Stimulated activated CD8-positive, alpha-beta memory T cell treated with anti-CD3 and anti-CD28 coated beads, Interleukin-4, amount 100 ng/mL, for 24 hours (primary cell): ENCODE results near the gene RBM33.
"Not testable (repeated sequence)": the region's sequence is repeated elsewhere in the genome, so short reads cannot be mapped to it uniquely, and the experiment has no call there.

Experiments used
- DNase-seq: peaks from one replicate; pipeline ENCODE4 v3.0.0-alpha.2; 2020; ENCODE audit warnings: low read depth

Gene RBM33

GRCh38 chr7:155665079-155665956 lies 20.9 kb downstream of the RBM33 start:
- no peak for DNase-seq

DNA sequence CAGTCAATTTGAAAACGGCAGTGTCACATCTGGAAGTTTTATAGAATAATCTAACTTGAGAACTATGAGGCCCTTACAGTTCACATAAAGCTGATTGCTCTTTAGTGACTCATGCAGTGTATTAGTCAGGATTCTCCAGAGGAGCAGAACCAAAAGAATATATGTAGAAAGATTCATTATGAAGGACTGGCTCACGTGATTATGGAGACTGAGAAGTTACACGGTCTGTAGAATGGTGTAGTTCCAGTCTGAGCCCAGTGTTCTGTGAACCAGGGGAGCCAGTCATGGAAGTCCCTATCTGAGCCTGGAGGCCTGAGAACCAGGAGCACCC lies 21.5 kb downstream of the RBM33 start:
- no peak for DNase-seq

DNA sequence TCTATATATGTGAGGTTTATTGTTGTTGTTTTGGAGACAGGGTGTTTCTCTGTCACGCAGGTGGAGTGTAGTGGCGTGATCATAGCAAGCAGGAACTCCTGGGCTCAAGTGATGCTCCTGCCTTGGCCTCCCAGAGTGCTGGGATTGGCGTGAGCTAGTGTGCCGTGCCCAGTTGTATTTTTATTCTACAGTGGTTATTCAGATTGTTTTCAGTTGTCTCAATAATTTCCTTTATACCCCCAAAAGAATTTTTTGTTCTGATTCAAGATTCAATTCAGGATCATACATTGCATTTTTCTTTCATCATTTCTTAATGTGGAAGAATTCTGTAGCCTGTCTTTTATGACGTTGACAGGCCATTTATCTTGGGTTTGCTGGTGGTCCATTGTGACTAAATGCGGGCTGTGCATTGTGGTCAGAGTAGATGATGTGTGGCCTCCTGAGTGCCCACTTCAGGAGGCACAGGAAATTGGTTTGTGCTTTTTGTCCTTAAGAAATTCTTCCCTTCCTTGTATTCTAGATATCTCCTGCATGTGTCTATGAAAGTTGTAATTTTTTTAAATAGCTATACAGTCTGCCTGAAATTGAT lies 22.9 kb downstream of the RBM33 start:
- DNase-seq = no peak

DNA sequence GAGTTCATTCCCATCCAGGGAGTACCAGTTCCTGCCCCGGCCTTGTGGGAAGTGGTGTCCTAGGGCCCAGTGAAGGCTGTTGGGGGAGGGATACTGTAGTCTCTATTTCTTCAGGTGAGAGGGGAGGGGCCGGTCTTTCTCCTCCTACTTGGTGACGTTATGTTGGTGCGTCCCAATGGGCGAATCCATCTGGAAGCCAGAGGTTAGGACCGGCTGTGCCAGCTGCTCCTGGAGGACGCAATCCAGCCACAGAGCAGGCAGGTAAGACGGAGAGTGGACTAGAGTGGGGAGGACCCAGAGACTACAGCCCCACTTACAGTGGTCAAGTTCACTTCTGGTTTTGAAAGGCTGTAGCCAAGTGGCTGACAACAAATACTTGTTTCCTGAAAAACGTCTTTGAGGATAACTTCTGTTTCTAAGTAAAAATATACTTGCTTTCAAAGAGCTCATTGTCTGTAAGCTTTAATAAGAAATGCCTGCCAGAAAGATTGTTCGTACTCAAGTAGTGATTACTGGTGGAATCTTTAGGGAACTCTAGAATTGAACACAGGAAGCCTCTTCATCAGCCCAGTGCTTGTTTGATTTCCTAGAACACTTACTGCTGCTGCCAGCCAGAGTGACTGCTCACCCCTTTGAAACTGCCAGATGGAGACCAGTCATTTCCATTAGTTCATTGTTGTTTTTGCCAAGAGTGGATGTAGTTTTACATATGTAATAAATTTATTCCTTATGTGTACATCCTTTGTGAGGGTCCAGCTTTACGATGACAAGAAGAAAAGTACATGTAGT lies 25.4 kb downstream of the RBM33 start:
- no peak for DNase-seq

DNA sequence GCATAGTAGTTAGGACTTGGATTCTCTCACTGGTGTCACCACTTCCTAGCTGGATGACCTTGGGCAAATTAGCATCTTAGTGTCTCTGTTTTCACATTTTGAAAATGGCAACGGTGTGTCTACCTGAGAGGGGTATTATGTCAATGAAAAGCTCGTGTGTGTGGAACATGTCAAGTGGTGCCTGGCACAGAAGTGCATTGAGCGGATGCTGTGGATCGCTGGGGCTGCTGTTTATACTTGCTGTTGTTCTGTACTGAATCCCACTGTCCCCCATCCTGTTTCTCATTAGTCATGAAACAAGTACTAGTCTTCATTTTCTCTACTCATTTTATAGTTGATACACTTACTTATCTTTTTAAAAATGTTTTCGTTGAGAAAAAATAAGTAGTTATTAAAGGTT lies 26.1 kb downstream of the RBM33 start:
- DNase-seq = no peak

- no peak for DNase-seq
These were observed 30.1 kb downstream of the RBM33 start for GRCh38 chr7:155674556-155674955.

GRCh38 chr7:155676052-155676451 lies 31.6 kb downstream of the RBM33 start:
- no peak for DNase-seq

DNA sequence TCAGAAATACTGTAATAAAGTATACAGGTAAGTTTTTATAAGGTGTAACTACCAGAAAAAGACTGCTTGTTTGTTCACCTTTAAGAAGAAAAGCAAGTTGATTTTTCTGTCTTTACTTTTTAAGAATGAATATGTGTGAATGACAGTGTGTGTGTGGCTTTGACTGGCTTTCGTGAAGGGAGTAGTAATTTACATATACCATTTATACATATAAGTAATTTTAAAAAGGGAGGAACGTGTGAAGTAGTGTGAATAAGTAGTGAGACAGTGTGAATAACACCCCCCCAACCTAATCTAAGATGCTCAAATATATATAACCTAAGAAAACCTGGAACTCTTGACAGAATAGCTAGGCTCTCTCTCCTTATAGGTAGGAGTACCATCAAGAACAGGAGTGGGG lies 33.2 kb downstream of the RBM33 start:
- no peak for DNase-seq

GRCh38 chr7:155680124-155680523 lies 35.7 kb downstream of the RBM33 start:
- no peak for DNase-seq

- no peak for DNase-seq
These were observed 36.4 kb downstream of the RBM33 start for GRCh38 chr7:155680864-155681263.

- DNase-seq = no peak
These were observed 37.2 kb downstream of the RBM33 start for GRCh38 chr7:155681663-155682062.

- no peak for DNase-seq
These were observed 38.0 kb downstream of the RBM33 start for GRCh38 chr7:155682484-155682883.

DNA sequence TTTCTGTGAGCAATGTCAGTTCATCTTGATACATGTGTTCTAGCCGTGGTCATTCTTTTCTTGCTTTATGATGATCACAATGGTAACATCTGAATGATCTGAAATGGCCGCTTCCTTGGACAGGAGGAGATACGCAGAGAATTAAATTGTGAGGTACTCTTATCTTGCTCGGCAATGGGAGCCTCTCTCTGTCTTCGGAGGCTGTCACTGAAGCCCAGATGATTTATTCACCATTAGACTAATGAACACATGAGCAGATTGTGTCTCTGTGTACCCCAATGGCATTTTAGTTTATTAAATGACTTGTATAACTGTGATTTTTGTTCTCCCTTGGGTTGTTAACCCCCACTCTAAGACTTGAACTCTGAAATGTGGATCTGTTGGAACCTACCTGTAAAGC lies 38.6 kb downstream of the RBM33 start:
- DNase-seq = no peak

DNA sequence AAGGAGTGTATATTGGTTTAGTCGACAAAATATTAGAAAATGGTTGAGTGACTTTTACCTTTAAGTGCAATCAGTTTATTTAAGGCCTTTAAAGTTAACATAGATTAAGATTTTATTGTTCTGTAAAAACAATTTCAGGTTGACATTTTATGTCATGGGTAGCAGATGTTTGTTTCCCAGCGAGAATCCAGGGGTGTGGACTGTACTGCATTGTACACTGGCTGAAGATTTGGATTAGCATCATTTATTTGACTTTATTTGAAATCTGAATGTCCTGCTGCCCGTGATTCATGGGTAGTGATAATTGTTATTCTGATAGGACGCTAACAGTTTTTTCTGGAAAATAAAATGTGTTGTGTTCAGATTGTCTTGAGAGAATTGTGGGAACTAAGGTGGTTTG lies 39.3 kb downstream of the RBM33 start:
- no peak for DNase-seq

- DNase-seq = no peak
These were observed 40.1 kb downstream of the RBM33 start for GRCh38 chr7:155684543-155684942.

- DNase-seq = no peak
These were observed 40.8 kb downstream of the RBM33 start for GRCh38 chr7:155685070-155685790.

DNA sequence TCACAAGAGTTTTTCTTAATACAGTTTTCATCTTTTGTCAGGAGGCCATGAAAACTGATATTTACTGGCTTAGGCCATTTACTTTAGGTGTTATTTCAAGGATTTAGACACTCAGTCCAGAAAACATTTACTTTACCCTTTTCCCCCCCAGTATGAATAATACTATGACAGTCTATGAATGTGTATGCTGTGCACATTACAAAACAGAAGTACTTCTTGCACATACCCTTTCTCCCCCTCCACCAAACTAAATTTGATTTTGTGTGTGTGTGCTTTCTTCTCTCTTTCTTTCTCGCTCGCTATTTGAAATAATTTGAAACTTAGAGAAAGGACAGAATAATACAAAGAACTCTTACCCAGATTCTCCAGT lies 41.3 kb downstream of the RBM33 start:
- no peak for DNase-seq

GRCh38 chr7:155686620-155687324 lies 42.3 kb downstream of the RBM33 start:
- not testable (repeated sequence) for DNase-seq

GRCh38 chr7:155688237-155688636 lies 43.8 kb downstream of the RBM33 start:
- DNase-seq = not testable (repeated sequence)

GRCh38 chr7:155690655-155691054 lies 46.2 kb downstream of the RBM33 start:
- not testable (repeated sequence) for DNase-seq

DNA sequence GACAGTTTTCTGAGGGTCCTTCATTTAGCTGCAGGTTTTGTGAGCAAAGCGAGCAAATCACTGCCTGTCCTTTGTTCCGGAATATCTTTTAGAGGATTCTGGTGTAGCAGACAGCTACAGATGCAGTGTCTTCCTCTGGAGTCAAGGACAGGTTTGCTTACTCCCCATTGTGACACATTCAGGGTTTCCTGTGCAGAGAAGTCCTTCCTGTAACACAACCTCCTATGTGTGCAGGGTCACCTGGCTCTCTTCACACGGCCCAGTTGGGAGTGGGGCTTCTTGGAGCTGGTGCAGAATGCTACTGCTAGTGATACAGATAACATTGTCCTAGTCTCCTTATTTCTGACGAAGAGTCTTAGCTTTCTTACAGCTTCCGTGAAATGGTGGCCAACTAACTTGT lies 47.9 kb downstream of the RBM33 start:
- DNase-seq = no peak

DNA sequence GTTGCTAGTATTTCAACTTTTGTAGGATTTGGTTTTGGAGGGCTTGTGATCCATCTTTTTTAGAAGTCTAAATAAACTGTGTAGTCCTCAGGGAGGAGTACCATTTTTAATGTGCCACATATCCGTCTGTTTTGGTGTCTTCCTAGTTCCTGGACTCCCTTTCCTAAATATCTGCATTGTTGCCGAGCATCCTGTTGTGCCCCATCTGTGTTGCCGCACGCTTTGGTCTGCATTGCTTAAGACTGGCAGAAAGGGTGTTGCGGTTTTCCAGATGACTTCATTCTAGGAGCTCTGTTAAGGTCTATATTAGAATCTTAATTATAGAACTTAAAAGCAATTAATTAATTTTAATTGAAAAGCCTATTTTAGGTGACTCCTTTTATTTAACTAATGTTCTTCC lies 49.4 kb downstream of the RBM33 start:
- DNase-seq = no peak
